Measurements from ENCODE around the gene TTLL4. TPM values are rescaled to one million over a fixed set of nuclear protein-coding genes. Genes with fewer than 3 reads are reported as not detected.

TTLL4 gene
- total RNA-seq, 1 donor from 2014 or later: 93.4 TPM

DNA sequence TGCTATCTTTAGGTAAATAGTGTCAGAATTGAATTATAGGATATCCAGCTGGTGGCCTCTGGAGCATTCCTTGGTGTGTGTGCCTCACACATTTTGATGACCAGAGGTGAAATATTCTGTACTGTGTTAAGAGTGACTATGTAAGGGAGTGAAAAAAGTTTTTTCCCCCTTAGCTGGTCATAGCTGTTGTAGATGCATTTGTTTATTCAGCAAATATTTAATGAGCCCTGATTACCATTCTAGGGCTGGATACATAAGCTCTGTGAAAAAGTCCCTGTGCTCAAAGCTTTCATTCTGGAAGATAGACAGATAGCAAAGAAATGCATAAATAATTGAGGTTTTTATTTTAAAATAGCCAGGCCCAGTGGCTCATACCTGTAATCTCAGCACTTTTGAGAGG lies 10.9 kb downstream of the TTLL4 start:
- TF ChIP-seq, protein P1, sequence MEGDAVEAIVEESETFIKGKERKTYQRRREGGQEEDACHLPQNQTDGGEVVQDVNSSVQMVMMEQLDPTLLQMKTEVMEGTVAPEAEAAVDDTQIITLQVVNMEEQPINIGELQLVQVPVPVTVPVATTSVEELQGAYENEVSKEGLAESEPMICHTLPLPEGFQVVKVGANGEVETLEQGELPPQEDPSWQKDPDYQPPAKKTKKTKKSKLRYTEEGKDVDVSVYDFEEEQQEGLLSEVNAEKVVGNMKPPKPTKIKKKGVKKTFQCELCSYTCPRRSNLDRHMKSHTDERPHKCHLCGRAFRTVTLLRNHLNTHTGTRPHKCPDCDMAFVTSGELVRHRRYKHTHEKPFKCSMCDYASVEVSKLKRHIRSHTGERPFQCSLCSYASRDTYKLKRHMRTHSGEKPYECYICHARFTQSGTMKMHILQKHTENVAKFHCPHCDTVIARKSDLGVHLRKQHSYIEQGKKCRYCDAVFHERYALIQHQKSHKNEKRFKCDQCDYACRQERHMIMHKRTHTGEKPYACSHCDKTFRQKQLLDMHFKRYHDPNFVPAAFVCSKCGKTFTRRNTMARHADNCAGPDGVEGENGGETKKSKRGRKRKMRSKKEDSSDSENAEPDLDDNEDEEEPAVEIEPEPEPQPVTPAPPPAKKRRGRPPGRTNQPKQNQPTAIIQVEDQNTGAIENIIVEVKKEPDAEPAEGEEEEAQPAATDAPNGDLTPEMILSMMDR (IDR thresholded peaks at IDR 0.05): no peak
- H3K4me3 ChIP-seq: no peak overlapping the region
- no peak for DNase-seq (ENCODE audit: low spot score in 2 of 2)
- no peaks in the 10 kb centered on the region for H3K4me1 ChIP-seq
- intact Hi-C loops (cut with DNase I): no loop called here
- H3K27me3 ChIP-seq: no peaks in the 10 kb centered on the region
- H3K27ac ChIP-seq: no peak overlapping the region
- peaks cover 0 to 7% of the 10 kb centered on the region in 2 donors for H3K9me3 ChIP-seq
- peaks cover 0 to 2% of the 10 kb centered on the region in 2 donors for H3K36me3 ChIP-seq

- no peaks in the 10 kb centered on the region for H3K4me1 ChIP-seq
- peaks cover 0 to 11% of the 10 kb centered on the region in 2 donors for H3K9me3 ChIP-seq
- no peak overlapping the region for H3K27ac ChIP-seq
- DNase-seq (ENCODE audit: low spot score in 2 of 2): no peak
- TF ChIP-seq, protein P1 (IDR thresholded peaks at IDR 0.05): no peak
- H3K36me3 ChIP-seq: no peaks in the 10 kb centered on the region
- intact Hi-C loops (cut with DNase I): no loop called here
- no peaks in the 10 kb centered on the region for H3K27me3 ChIP-seq
- no peak overlapping the region for H3K4me3 ChIP-seq
Observed at GRCh38 chr2:218721934-218722333, 11.3 kb downstream of the TTLL4 start.

- Histone ChIP-seq H3K36me3 (no peaks in the 10 kb centered on the region), H3K9me3 (peaks cover 0 to 16% of the 10 kb centered on the region in 2 donors), H3K27ac (no peak overlapping the region), H3K4me1 (no peaks in the 10 kb centered on the region), H3K4me3 (no peak overlapping the region), H3K27me3 (no peaks in the 10 kb centered on the region)
- intact Hi-C loops (cut with DNase I): no loop called here
- TF ChIP-seq, protein P1 (IDR thresholded peaks at IDR 0.05): no peak
- no peak for DNase-seq (ENCODE audit: low spot score in 2 of 2)
Observed at GRCh38 chr2:218722419-218722818, 11.8 kb downstream of the TTLL4 start.

DNA sequence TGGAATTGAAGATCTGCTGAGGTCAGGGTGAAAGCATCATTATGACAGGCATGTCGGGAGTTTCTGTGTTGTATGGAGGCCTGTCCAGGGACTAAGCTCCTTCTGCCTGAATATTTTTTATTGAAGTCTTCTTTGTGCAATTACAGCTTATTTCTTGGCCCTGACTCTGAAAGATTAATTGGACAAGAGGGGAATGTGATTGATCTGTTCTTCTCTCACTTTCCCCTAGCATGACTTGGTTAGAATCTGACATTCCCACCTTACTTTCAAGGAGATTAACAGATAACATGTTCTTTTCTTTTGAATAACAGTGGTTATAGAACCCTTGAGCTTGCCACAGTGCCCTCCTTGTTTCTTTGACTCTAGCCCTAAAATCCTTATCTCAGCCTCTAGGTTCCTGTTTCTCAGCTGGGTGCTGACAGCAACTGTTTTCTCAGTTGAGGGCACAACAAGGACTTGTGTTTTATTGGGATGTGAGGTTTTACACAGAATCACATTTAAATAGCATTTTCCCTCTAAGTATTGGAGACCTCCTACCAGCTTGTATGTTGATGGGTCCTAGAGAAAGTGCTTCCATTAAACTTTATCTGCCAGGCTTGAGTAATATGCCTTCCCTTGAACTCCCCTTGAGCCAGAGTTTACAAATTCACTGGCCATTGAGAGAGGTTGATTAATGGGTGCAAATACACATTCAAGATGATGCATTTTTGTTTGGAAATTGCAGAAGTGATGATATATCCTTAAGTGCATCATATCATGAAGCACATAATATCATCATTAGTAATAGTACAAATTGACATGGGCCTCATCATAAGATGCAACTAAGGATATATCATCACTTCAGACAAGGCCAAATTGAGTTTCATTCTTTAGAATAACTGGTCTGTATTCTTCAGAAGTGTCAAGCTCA lies 12.5 kb downstream of the TTLL4 start:
- Histone ChIP-seq H3K4me3 (no peak overlapping the region), H3K27me3 (no peaks in the 10 kb centered on the region), H3K4me1 (no peaks in the 10 kb centered on the region), H3K36me3 (no peaks in the 10 kb centered on the region), H3K9me3 (peaks cover 0 to 20% of the 10 kb centered on the region in 2 donors), H3K27ac (no peak overlapping the region)
- intact Hi-C loops (cut with DNase I): no loop called here
- TF ChIP-seq, protein P1 (IDR thresholded peaks at IDR 0.05): no peak
- no peak for DNase-seq (ENCODE audit: low spot score in 2 of 2)

- DNase-seq (ENCODE audit: low spot score in 2 of 2): no peak
- Histone ChIP-seq H3K4me1 (no peaks in the 10 kb centered on the region), H3K4me3 (no peak overlapping the region), H3K27ac (no peak overlapping the region), H3K36me3 (no peaks in the 10 kb centered on the region), H3K27me3 (no peaks in the 10 kb centered on the region), H3K9me3 (peaks cover 0 to 20% of the 10 kb centered on the region in 2 donors)
- intact Hi-C loops (cut with DNase I): no loop called here
- TF ChIP-seq, protein P1 (IDR thresholded peaks at IDR 0.05): no peak
Observed at GRCh38 chr2:218726004-218726574, 15.5 kb downstream of the TTLL4 start.

Measured in ascending aorta (tissue), 2 donors.